Colon (tissue), 2 donors: ENCODE results near the gene METTL8.

Experiments used
- FAIRE-seq: peaks from 2 replicates; lab custom pipeline; 2012; peaks lifted over from hg19 to GRCh38; lab: Jason Lieb, UNC
- donor health status: control.
- donor health status: control.

The METTL8 gene, protein sequence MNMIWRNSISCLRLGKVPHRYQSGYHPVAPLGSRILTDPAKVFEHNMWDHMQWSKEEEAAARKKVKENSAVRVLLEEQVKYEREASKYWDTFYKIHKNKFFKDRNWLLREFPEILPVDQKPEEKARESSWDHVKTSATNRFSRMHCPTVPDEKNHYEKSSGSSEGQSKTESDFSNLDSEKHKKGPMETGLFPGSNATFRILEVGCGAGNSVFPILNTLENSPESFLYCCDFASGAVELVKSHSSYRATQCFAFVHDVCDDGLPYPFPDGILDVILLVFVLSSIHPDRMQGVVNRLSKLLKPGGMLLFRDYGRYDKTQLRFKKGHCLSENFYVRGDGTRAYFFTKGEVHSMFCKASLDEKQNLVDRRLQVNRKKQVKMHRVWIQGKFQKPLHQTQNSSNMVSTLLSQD

DNA sequence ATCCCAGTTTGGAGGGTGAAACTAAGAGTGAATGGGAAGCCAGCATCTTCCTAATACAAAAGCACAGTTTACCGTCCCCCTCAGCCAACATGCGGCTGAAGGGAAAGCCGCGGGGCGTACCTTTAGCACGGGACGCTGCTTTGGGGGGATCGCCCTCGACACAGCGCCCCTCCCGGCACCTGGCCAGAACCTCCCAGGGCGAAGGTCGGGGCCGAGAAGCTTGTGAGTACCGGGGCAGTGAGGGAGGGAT is at the start of gene METTL8:
Gene METTL8, minus strand, starts transcription at position 228 of the 250 bp plus-strand sequence. CDS start 41,805 bp downstream, outside the sequence.
- no peak for FAIRE-seq

DNA sequence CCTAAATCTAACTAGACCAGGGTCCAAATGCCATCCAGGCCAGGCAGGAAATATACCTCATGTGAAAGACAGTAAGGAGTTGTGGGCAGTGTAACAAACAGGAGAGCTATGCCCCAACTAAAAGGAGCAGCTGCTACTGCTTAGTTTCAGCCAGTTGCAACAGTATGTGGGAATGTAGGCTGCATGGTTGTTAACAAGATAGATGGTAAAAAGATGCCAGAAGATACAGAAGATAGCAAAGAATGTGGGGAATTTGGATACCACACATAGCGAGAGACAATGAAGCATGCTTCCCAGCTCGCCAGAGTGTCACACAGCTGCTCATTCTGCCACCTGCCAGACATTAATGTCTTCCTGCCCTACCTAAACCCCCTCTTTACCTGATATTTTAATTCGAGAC is 49.1 kb upstream of the METTL8 start:
- no peak for FAIRE-seq

DNA sequence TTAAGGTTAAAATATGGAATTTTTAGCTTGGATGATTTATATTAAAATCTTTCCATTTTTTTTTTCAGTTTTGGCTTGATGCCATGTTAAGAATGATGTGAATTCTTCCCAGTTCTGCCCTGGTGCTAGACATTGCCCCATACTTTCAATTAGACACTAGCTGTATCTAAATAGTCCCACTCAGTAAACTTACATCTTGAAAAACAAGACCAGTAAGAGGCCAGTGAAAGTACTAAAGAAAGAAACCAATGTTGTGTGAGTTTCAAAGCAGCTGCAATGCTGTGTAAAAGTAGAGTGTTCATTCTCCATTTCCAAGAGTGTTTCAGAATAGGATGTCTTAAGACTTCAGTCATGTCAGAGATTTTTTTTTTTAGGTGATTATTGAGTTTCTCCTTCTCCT is 48.5 kb upstream of the METTL8 start:
- no peak for FAIRE-seq

DNA sequence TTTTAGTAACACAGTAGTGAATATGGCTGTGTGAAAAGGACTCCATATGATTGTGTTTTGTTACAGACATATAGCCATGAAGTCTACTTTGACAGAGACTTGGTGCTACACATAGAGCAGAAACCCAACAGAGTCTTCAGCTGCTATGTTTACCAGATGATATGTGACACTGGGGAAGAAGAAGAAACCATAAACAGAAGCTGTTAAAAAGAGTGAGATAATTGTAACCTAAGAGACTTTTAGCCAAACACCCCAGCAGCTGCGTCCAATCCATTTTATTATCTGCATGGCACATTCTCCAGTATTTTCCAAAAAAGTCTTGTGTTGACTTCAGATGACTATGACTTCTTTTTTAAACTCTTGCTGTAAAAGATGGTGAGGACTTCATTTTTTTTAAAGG is 47.1 kb upstream of the METTL8 start:
- FAIRE-seq: no peak

DNA sequence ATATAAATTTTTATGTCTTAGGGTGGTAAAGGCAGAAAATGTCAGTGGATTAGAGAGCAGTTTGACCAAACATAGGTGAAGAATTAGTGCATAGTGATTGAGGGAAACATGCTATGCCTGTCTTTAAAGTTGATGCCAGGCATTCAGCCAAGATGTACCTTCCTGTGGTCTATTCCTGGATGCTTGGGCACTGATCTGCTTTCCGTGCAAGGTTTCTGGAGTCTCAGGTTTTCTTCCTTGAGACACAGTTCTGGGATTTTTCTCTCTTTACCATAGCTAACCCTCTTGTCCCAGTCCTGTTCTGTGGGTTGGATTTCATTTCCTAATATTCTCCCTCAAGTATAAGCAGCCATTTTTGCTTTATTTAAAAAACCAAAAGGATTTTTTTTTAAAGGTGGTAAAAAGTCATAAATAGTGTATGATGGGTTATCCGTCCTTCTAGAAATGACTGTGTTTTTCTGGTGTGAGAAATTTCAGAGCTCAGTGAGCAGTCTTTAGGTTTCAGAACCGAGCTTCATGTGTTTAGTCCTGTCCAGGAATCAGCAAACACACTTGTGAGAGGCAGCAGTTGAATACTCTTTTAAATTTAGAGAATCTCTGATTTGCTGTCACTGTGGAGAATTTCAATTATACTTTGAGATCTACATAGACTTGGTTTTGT is 45.5 kb upstream of the METTL8 start:
- FAIRE-seq: no peak

DNA sequence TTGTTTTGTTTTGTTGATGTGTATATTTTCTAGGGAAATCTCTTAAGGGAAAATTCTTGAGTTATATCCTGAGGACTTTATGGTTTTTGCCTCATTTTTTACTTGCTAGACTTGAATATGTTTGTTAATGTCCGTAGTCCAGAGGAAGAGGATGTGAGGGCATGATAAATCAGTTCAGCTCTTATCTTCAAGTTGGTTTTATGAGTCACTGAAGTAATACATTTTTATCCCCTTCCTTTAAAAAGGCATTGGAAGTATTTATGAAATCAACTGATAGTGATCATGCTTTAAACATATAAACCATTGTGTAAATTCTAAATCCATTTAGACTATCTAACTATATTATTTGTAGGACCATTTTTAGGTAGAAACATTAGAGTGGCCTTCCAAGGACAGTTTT is 44.6 kb upstream of the METTL8 start:
- no peak for FAIRE-seq

DNA sequence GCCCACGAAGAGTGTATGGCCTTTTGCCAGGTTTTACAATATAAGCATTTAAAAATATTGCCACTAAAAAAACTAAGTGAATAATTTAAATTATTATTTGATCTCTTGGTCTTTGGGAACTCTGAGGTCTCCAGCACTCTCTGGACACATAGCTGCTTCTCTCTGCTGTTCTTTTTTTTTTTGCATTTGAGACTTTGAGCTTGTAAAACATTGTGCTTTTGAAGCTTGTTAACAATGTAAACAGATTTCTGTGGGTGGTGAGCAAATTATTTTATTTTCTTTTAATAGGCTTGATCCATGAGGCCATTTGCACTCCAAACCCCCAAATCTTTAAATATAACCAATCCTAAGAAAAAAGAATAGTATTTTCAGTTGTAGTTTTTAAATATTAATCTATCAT is 42.2 kb upstream of the METTL8 start:
- no peak for FAIRE-seq

DNA sequence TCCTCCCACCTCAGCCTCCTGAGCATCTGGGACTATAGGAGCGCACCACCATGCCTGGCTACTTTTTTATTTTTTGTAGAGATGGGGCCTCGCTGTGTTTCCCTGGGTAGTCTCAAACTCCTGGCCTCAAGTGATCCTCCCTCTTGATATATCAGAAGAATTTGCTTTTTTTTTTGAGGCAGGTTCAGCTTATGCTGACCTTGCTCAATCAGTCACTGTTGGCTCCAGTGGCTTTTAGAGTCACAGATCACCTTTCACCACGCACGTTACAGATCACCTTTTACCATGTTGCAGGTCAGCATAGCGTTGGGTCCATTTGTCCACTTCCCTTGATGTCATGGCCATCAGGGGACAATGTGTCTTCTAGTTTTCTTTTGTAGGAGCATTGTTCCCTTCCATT is 36.3 kb upstream of the METTL8 start:
- FAIRE-seq: no peak

DNA sequence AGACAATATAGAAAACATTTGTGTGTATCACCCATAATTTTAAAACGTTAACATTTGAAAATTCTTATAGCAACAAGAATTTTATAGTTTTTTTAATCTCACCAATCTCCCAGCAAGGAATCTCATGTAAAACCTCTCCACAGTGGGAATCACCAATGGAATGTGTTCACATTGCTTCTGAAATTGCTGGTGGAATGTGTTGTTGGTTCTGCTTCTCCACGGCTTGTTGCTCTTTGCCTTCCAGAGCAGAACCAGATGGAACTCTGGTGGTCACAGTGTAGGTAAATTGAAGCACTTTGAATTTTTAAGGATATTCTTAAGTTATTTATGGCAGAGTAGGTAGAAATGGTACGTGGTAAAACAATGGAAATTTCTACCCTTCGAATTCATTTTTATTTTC is 35.4 kb upstream of the METTL8 start:
- no peak for FAIRE-seq

DNA sequence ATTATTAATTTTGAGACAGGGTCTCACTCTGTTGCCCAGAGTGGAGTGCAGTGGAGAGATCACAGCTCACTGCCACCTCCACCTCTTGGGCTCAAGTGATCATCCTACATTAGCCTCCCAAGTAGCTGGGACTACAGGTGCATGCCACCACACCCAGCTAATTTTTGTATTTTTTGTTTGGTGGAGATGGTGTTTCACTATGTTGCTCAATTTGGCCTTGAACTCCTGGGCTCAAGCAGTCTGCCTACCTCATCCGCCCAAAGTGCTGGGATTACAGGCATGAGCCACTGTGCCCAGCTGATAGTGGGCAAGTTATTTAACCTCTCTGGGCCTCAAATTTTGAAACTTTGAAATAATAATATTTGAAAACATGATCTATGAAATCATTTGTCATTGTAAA is 26.7 kb upstream of the METTL8 start:
- no peak for FAIRE-seq

DNA sequence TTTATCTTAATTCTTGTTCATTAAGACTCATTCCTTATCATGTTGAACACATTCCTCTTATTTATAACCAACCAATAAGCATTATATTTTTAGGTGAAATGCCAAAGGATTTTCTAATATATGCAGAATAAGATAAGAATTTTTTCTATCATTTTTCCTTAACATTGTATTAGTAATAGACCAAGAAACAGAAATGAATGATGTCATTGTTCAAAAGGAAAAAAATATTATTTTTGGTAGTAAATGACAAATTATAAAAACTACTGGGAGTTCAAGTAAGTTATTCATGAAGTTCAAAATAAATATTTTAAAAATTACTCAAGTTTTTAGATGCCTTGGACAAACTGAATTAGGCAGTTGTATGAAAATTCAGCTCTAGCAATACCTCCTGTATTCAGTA is 25.7 kb upstream of the METTL8 start:
- no peak for FAIRE-seq

DNA sequence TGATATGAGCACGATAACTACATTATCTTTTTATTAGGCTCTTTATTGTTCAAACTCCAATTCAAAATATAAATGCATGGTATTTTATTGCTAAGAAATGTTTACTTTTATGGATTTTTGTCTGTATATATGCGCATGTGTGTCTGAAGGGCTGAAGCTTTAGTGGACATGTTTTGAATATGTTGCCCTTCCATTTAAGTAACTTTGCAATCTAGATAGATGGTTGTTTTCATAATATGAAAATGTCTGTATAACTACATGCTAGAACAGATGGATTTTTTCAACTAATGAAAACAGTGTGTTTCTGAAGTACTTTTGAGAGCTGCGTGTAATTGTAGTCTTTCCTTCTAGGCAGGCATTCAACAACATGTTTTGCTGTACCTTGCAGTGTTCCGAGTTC is 19.0 kb upstream of the METTL8 start:
- FAIRE-seq: no peak

DNA sequence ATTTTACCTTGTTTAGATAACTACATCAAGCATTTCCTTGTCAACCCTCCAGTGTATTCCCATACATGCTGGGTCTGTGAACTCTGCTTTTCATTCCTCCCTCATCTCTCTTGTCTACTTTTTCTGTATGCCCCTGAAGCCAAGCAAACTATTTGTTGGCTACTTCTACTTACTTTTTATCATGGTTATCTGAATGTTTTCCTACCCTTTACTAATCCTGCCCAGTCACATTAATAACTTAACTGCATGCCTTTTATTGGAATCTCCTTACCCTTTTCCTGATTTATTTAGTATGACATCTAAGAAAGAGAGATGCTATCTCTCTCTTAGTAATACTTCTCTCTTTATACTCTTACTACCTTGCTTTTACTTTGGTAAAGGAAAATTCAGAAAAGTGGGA is 17.3 kb upstream of the METTL8 start:
- no peak for FAIRE-seq

DNA sequence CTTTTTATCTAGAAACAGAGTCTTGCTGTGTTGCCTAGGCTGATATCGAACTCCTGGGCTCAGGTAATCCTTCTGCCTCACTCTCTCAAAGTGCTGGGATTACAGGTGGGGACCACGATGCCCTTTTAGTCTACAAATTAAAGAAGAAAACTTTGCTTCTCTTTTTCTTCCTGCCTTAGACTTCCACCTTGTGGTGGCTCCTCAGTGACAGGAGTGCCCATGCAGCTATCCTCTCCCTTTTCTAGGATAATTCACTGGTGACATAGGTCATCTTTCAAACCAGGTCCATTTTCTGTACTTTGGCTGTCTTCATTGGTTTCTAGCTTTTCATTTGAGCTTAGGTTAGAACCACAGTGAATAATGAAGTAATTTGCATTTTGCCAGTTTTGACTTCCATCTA is 13.9 kb upstream of the METTL8 start:
- no peak for FAIRE-seq

DNA sequence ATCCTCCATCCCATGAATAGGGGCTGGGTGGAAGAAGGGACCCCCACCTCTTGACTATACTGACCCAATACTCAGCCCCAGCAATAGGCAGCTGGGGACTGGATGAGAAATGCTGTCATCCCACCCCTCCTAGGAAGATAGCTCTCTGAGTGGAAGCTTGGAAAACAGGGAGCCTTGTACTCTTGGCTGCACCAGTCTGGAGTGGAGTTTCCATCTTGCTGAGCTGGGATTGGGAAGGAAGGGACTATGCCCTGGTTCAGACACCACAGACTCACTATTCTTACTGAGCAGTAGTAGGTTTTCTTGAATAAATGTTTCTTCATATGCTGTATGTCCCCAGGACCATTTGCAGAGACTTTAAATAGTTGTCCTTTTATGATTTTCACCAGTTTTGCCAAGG is 7.7 kb upstream of the METTL8 start:
- FAIRE-seq: no peak

DNA sequence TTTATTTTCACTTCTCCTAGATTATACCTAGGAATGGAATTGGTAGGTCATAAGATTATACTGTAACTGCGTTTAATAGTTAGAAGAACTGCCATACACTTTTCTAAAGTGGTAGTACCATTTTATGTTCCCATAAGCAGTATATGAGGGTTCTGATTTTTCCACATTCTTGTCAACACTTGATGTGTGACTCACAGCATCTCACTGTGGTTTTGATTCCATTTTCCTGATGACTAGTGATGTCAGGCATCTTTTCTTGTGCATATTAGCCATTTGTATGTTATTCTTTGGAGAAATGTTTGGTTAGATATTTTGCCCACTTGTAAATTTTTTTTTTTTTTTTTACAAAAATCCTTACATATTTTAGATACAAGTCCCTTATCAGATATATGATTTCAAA is 2.5 kb upstream of the METTL8 start:
- no peak for FAIRE-seq

DNA sequence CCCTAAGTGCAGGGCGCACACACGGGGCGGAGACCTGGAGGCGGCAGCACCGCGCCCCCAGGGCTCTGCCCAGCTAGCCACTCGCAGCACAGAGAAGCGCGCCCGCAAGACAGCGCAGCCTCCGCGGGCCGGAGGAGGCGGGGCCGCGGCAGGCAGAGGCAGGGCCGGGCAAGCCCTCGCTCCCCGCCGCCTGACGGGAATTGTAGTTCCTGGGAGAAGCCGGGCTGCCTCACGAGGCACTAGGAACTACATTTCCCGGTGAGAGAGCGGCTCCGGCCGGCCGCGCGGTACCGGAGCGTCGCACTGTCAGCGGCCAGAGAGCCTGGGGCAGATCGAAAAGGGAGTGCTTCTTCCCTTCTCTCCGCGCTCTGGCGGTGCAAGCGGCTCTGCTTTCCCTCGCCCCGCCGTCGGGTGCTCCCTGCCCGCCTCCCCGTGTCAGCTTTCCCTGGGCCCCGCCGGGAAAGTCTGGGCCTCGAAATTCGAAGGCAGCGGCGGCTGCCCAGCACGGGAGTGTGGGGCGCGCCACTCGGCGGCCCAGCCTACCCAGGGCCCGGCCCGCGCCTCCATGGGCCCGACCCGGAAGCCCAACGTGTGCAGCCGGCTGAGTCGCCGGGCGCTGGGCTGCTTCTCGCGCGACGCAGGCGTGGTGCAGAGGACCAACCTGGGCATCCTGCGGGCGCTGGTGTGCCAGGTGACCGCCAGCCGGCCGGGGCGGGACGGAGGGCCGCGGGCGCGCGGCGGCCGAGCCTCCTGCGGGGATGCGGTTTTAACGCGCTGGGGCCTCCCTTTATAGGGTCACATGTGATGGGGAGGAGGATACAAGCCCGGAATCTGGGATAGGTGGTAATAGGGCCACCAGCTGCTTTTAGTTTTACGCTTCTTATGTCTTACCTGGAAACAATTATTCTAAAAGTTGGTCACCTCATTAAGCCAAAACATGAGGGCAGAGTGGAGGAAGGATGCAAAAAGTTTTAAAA is 511 bp upstream of the METTL8 start, which contains the start of gene DCAF17:
Gene DCAF17, plus strand, starts transcription at position 214 of the 977 bp plus-strand sequence. Its CDS starts 352 bp downstream, at position 566.
- no peak for FAIRE-seq

DNA sequence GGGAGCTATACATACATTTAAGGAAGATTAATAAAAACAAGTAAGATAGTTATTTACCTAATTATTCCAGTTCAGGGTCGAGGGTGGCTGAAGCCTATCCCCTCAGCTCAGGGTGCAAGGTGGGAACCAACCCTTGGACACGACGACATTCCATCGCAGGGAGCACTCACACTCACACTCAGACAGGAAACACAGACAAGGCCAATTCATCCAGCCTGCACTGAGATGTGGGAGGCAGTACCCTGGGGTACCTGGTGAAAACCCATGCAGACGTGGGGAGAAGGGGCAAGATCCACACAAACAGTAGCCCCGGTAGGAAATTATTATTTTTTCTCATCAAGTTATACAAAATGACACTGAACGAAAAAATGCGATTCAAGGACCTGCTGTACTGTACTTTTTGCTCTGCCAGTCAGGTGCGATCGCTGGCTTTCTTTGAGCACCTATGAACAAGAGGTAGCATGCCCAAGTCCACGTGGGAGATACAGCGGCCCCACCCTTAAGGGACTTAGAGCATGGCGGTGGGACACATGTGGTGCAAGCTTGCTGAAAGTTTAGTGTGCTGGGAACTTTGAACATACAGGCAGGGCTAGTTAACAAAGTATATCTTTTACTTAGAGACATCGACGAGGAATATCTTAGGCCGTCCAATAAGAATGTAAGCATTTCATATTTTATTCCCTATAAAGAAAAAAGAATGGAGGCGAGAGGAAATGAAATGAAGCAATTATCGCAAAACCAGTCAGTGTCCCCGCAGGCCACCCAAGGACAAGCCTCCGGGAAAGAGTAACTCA is 624 bp downstream of the METTL8 start:
- FAIRE-seq: no peak

DNA sequence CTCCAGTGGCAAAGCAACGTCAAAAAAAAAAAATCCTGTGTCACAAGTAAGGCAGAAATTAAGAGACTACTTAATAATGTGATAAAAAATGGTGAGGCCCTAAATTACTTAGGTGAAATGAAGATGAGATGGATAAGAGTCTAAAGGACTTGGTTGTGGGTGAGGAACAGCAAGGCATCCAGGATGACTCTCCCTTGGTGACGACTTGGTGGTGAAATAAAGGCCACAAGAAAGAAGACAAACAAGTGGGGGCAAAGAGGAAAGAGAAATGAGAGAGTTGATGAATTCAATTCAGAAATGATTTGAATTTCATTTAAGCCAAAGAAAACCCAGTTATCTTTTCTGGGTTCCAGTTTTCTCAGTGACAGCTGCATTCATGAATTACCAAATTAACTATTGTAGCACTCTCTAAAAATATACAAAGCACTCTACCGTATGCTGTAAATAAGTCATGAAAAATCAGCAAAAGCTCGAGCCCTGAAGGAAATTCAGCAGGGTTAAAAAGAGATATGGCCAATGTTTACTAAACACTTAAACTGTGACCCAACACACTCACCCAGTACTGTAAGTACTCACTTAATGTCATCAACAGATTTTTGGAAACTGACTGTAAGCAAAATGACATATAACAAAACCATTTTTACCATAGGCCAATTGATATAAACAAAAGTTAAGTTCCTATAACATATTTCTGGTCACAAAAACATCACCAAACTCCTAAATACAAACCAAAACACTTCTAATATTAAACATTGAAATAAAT is 1.4 kb downstream of the METTL8 start:
- FAIRE-seq: no peak

DNA sequence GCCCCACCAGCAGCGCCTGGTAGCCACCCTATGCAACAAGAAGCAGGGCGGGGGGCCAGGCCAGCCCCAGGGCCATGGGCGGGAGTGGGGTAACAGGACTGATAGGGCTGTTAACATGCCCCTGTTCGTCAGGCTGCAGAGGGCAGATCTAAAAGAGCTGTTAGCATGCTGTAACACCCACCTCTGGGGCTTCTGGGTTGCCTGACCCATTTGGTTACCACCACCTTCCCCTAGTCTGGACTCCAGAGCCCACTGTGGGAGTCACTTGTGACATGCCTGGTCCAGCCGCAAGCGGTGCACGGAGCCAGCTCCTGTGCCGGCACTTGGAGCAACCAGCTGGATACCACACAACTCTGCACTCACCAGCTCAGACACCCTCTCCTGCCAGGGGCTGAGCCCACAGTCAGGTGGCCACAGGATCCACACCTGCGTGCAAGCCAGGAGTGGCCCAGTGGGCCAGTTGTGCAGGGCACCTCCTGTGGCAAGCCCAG is 2.1 kb downstream of the METTL8 start:
- FAIRE-seq: no peak
